Limb (tissue), 2 donors: ENCODE measurements around the gene FUBP3.

Experiments used
- DNase-seq, 2 donors: peaks; one replicate each; pipeline ENCODE4 v3.0.0-alpha.2; 2016; ENCODE audit errors: extremely low spot score in 2 of 2

The FUBP3 gene

GRCh38 chr9:130661451-130662098 lies 82.2 kb downstream of the FUBP3 start:
- DNase-seq: no peak

GRCh38 chr9:130662099-130662969 lies 83.0 kb downstream of the FUBP3 start:
- DNase-seq: no peak

- DNase-seq: no peak
These were observed 83.5 kb downstream of the FUBP3 start for GRCh38 chr9:130662970-130663257.

- DNase-seq: no peak
These were observed 84.0 kb downstream of the FUBP3 start for GRCh38 chr9:130663258-130663976.

- peak in 1 of 2 donors; percentile 67 for DNase-seq
These were observed 84.5 kb downstream of the FUBP3 start for GRCh38 chr9:130663977-130664250.

- DNase-seq: no peak
These were observed 85.1 kb downstream of the FUBP3 start, which contains the start of gene PRDM12 for GRCh38 chr9:130664251-130665028. TSS of gene PRDM12 (plus strand) at chr9:130664594. CDS start at chr9:130664654, 60 bp downstream.

- no peak for DNase-seq
These were observed 85.7 kb downstream of the FUBP3 start for GRCh38 chr9:130665029-130665430.

- no peak for DNase-seq
These were observed 86.3 kb downstream of the FUBP3 start for GRCh38 chr9:130665431-130666392.

GRCh38 chr9:130666393-130667119 lies 87.2 kb downstream of the FUBP3 start:
- no peak for DNase-seq

GRCh38 chr9:130667120-130667435 lies 87.7 kb downstream of the FUBP3 start:
- no peak for DNase-seq

GRCh38 chr9:130668196-130668595 lies 88.8 kb downstream of the FUBP3 start:
- DNase-seq: no peak

GRCh38 chr9:130668659-130669058 lies 89.3 kb downstream of the FUBP3 start:
- no peak for DNase-seq

GRCh38 chr9:130669965-130670364 lies 90.6 kb downstream of the FUBP3 start:
- DNase-seq: no peak

GRCh38 chr9:130670644-130671043 lies 91.3 kb downstream of the FUBP3 start:
- DNase-seq: no peak

GRCh38 chr9:130672466-130672865 lies 93.1 kb downstream of the FUBP3 start:
- DNase-seq: no peak

GRCh38 chr9:130672933-130673615 lies 93.7 kb downstream of the FUBP3 start:
- DNase-seq: no peak

- DNase-seq: no peak
These were observed 96.0 kb downstream of the FUBP3 start for GRCh38 chr9:130675396-130675795.

GRCh38 chr9:130677252-130677651 lies 97.9 kb downstream of the FUBP3 start:
- DNase-seq: no peak
